Left lung (tissue), 10 donors: Measurements from ENCODE around the gene SNX22. TPM values are rescaled to one million over a fixed set of nuclear protein-coding genes. Genes with fewer than 3 reads are reported as not detected.
"Not testable (repeated sequence)": the region's sequence is repeated elsewhere in the genome, so short reads cannot be mapped to it uniquely, and the experiment has no call there.

Experiments used
- ATAC-seq: fragments of 200-7000 bp; cut with Tn5 transposase; one replicate; pipeline ENCODE4 v1.9.1; 2020; ENCODE audit warnings: moderate library complexity
- DNase-seq, 4 donors: peaks; one replicate each; pipeline ENCODE4 v3.0.0-alpha.2; 2013 to 2020
- H3K27ac ChIP-seq, 2 donors: fragments of 200-600 bp; sonication (generic) in 1 of 2; one replicate each; pipeline versions ENCODE4 v1.5.0 to v1.8.0; 2020 to 2021
- H3K27me3 ChIP-seq, 2 donors: fragments of 200-600 bp; sonication (generic) in 1 of 2; one replicate each; pipeline versions ENCODE4 v1.5.0 to v1.8.0; 2020 to 2021
- H3K36me3 ChIP-seq, 2 donors: fragments of 200-600 bp; sonication (generic) in 1 of 2; one replicate each; pipeline versions ENCODE4 v1.5.0 to v1.8.0; 2020 to 2021
- H3K4me1 ChIP-seq, 2 donors: fragments of 200-600 bp; one replicate each; pipeline ENCODE4 v1.8.0; 2021
- H3K4me3 ChIP-seq, 2 donors: fragments of 200-600 bp; sonication (generic) in 1 of 2; one replicate each; pipeline versions ENCODE4 v1.5.0 to v1.8.0; 2020 to 2021; ENCODE audit warnings: mild to moderate bottlenecking in 1 of 2
- H3K9me3 ChIP-seq, 2 donors: fragments of 200-600 bp; sonication (generic) in 1 of 2; one replicate each; pipeline versions ENCODE4 v1.5.0 to v1.8.0; 2020 to 2021
- intact Hi-C, 2 donors: fragments of 100-400 bp; cut with DNase I; formaldehyde crosslinking; loops; one replicate each; pipeline versions ENCODE4 v1.11.2 to v1.14.2; 2022
- polyA plus RNA-seq, 6 donors: library from polyadenylated mRNA; unstranded; fragments of 120-200 nt; gene quantifications; one replicate each; pipeline ENCODE4 v1.2.1, GENCODE V29; 2013; ENCODE audit not compliant: insufficient read length in 6 of 6
- total RNA-seq, 2 donors: library from RNA; stranded (reverse); fragmentation: NEBNext Ultra II Directional; extraction: Animal tissue kit (Norgen Biotek cat#: 25700); gene quantifications; one replicate each; pipeline ENCODE4 v1.2.1, GENCODE V29; 2021
- TF ChIP-seq, protein P1 (sequence below), 2 donors: fragments of 200-600 bp; sonication (generic) in 1 of 2; IDR thresholded peaks; one replicate each; pipeline versions ENCODE4 v1.5.0 to v1.8.0; 2021; ENCODE audit warnings: antibody characterized with exemption in 2 of 2
- donor health status: DM: no; HTN: yes; CAD: no.
- donor health status: DM: no; HTN: no; CAD: no.

The SNX22 gene
- total and polyA plus RNA-seq, 8 donors: 1.8 to 7.4 (median 3.3) TPM

- ATAC-seq (no peak), DNase-seq (no peak)
- intact Hi-C loops: no loop called here
- Histone ChIP-seq H3K4me1 (peaks cover 17 to 78% of the 10 kb centered on the region in 2 donors), H3K36me3 (peaks cover 0 to 39% of the 10 kb centered on the region in 2 donors), H3K4me3 (no peak overlapping the region), H3K27me3 (no peaks in the 10 kb centered on the region), H3K27ac (peak overlapping the region in 1 of 2 donors; percentile 55), H3K9me3 (no peaks in the 10 kb centered on the region)
- TF ChIP-seq, protein P1, sequence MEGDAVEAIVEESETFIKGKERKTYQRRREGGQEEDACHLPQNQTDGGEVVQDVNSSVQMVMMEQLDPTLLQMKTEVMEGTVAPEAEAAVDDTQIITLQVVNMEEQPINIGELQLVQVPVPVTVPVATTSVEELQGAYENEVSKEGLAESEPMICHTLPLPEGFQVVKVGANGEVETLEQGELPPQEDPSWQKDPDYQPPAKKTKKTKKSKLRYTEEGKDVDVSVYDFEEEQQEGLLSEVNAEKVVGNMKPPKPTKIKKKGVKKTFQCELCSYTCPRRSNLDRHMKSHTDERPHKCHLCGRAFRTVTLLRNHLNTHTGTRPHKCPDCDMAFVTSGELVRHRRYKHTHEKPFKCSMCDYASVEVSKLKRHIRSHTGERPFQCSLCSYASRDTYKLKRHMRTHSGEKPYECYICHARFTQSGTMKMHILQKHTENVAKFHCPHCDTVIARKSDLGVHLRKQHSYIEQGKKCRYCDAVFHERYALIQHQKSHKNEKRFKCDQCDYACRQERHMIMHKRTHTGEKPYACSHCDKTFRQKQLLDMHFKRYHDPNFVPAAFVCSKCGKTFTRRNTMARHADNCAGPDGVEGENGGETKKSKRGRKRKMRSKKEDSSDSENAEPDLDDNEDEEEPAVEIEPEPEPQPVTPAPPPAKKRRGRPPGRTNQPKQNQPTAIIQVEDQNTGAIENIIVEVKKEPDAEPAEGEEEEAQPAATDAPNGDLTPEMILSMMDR (IDR thresholded peaks at IDR 0.05): no peak
Observed at GRCh38 chr15:64110950-64111678, 40.4 kb upstream of the SNX22 start.

DNA sequence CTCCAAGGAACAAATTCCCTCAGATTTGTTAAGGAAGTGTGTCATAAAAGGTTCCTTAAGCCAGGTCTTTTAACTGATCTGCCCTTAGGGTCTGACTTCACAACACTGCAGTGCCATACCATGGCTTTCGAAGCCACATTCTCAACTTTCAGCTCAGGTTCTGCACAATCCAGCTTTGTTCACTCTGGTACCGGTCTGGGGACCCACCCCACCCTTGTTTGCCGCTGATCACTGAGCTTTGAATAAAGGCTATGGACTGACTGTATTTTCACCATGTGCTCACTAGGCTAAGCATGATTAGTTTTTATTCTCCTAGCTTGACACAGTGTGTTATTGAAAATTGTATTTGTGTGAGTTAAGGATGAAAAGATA is 39.9 kb upstream of the SNX22 start:
- Histone ChIP-seq H3K4me1 (peaks cover 12 to 72% of the 10 kb centered on the region in 2 donors), H3K36me3 (peaks cover 0 to 44% of the 10 kb centered on the region in 2 donors), H3K4me3 (no peak overlapping the region), H3K27me3 (no peaks in the 10 kb centered on the region), H3K27ac (no peak overlapping the region), H3K9me3 (no peaks in the 10 kb centered on the region)
- DNase-seq (no peak), ATAC-seq (no peak)
- TF ChIP-seq, protein P1 (IDR thresholded peaks at IDR 0.05): no peak
- intact Hi-C loops: no loop called here

DNA sequence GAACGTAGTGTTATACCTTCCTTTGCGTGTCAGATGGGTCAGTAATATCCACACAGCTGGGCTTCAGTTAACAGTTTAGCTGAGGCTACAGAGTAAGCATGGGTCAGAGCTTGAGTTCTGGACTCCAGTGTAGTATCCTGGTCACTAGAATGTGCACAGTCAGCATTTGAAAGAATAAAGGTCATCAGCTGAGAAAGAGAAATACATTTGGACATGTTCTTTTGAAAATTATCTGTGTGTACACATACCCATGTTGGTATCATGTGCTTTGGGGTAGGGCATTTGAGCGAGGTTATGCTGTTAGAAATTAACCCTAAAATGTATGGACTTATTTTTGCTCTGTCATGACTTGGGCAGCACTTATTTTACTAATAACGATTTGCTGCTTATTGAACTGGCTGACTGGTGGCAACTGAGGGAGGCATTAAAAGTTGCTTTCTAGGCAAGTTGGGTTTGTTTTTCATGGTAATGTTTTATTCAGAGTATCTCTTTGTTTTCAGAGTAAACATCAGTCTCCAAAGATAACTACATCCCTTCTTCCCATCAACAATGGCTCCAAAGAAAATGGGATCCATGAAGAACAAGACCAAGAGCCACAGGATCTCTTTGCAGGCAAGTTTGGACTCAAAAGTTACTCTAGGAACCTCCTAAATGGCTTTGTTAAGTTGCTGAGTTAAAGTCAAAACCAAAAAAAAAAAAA is 39.3 kb upstream of the SNX22 start:
- peaks cover 0 to 50% of the 10 kb centered on the region in 2 donors for H3K36me3 ChIP-seq
- peaks cover 11 to 67% of the 10 kb centered on the region in 2 donors for H3K4me1 ChIP-seq
- no peak overlapping the region for H3K4me3 ChIP-seq
- no peaks in the 10 kb centered on the region for H3K9me3 ChIP-seq
- ATAC-seq (peak; percentile 11), DNase-seq (no peak)
- intact Hi-C loops: no loop called here
- peak overlapping the region in 1 of 2 donors; percentile 58 for H3K27ac ChIP-seq
- H3K27me3 ChIP-seq: no peaks in the 10 kb centered on the region
- TF ChIP-seq, protein P1 (IDR thresholded peaks at IDR 0.05): no peak

DNA sequence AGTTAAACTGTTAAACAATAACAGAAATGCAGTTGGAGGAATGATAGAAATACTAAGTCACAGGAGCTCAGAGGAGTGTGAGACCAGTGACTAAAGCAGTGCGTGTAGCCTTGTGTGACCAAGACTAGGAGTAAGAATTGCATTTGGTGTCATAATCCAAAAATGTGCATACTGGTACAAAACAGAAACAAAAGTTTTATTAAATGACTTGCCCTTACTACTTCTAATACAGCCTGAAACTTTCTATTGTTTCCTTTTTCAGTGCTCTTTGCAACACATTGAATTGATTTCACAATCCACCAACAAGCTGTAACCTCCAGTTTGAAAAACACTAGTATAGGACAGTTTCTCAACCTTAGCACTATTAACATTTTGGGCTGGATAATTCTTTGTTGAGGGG is 38.6 kb upstream of the SNX22 start:
- TF ChIP-seq, protein P1 (IDR thresholded peaks at IDR 0.05): no peak
- H3K4me3 ChIP-seq: no peak overlapping the region
- H3K36me3 ChIP-seq: peaks cover 0 to 57% of the 10 kb centered on the region in 2 donors
- intact Hi-C loops: no loop called here
- no peak for DNase-seq
- no peaks in the 10 kb centered on the region for H3K9me3 ChIP-seq
- peak overlapping the region in 1 of 2 donors; percentile 58 for H3K27ac ChIP-seq
- peak; percentile 7 for ATAC-seq
- H3K27me3 ChIP-seq: no peaks in the 10 kb centered on the region
- H3K4me1 ChIP-seq: peaks cover 15 to 60% of the 10 kb centered on the region in 2 donors

- intact Hi-C loops: no loop called here
- Histone ChIP-seq H3K4me3 (no peak overlapping the region), H3K27me3 (no peaks in the 10 kb centered on the region), H3K4me1 (peaks cover 9 to 10% of the 10 kb centered on the region in 2 donors), H3K36me3 (peaks cover 0 to 100% of the 10 kb centered on the region in 2 donors), H3K27ac (no peak overlapping the region), H3K9me3 (no peaks in the 10 kb centered on the region)
- TF ChIP-seq, protein P1 (IDR thresholded peaks at IDR 0.05): no peak
- DNase-seq (no peak), ATAC-seq (peak; percentile 94)
Observed at GRCh38 chr15:64117759-64118487, 33.6 kb upstream of the SNX22 start.

DNA sequence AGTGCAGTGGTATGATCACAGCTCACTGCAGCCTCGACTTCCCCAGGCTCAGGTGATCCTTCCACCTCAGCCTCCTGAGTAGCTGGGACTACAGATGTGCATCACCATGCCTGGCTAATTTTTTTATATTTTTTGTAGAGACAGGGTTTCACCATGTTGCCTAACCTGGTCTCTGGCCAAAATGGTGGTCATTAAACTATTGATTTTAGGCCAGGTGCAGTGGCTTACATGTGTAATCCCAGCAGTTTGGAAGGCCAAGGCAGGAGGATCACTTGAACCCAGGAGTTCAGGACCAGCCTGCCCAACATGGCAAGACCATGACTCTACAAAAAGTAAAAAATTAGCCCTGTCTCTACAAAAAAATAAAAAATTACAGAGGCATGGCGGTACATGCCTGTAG is 31.2 kb upstream of the SNX22 start:
- H3K9me3 ChIP-seq, H3K27ac ChIP-seq, ATAC-seq, intact Hi-C loops, DNase-seq, H3K4me1 ChIP-seq, H3K27me3 ChIP-seq, H3K4me3 ChIP-seq: not testable (repeated sequence)
- H3K36me3 ChIP-seq: peaks cover 0 to 100% of the 10 kb centered on the region in 2 donors
